Skin epidermis (tissue), 12 donors: ENCODE data around the gene FAM193B.
"Not testable (repeated sequence)": the region's sequence is repeated elsewhere in the genome, so short reads cannot be mapped to it uniquely, and the experiment has no call there.

Experiments
- H3K27ac ChIP-seq, 21 experiments: fragments of 200-600 bp; sonication (generic) in 11 of 21; one replicate each; pipeline ENCODE4 v1.5.0; 2020; ENCODE audit warnings: mild to moderate bottlenecking in 3 of 21, inconsistent platforms in 2 of 21, moderate library complexity in 2 of 21
- H3K4me3 ChIP-seq, 7 experiments: fragments of 200-600 bp; sonication (generic) in 2 of 7; one replicate each; pipeline ENCODE4 v1.5.0; 2020; ENCODE audit warnings: inconsistent platforms in 2 of 7, mild to moderate bottlenecking in 2 of 7, moderate library complexity in 1 of 7

FAM193B gene

GRCh38 chr5:177588413-177588909 lies 34.1 kb upstream of the FAM193B start:
- H3K27ac ChIP-seq = no peak overlapping the region
- H3K4me3 ChIP-seq = no peak overlapping the region

GRCh38 chr5:177578316-177578715 lies 24.0 kb upstream of the FAM193B start:
- no peak overlapping the region for H3K4me3 ChIP-seq
- no peak overlapping the region for H3K27ac ChIP-seq

GRCh38 chr5:177576169-177576568 lies 21.8 kb upstream of the FAM193B start:
- Histone ChIP-seq H3K4me3 (no peak overlapping the region), H3K27ac (no peak overlapping the region)

GRCh38 chr5:177575488-177575887 lies 21.1 kb upstream of the FAM193B start:
- Histone ChIP-seq H3K4me3 (no peak overlapping the region), H3K27ac (peak overlapping the region in 2 of 21 experiments; percentile 5 to 16)

GRCh38 chr5:177569894-177570293 lies 15.5 kb upstream of the FAM193B start:
- no peak overlapping the region for H3K4me3 ChIP-seq
- H3K27ac ChIP-seq = no peak overlapping the region

GRCh38 chr5:177568326-177568725 lies 14.0 kb upstream of the FAM193B start:
- Histone ChIP-seq H3K4me3 (no peak overlapping the region), H3K27ac (no peak overlapping the region)

GRCh38 chr5:177565046-177565445 lies 10.7 kb upstream of the FAM193B start:
- H3K27ac ChIP-seq = no peak overlapping the region
- H3K4me3 ChIP-seq = no peak overlapping the region

- not testable (repeated sequence) for H3K4me3 ChIP-seq, H3K27ac ChIP-seq
Observed at GRCh38 chr5:177559446-177559941, 5.1 kb upstream of the FAM193B start.

GRCh38 chr5:177557796-177558195 lies 3.4 kb upstream of the FAM193B start:
- no peak overlapping the region for H3K27ac ChIP-seq
- no peak overlapping the region for H3K4me3 ChIP-seq

GRCh38 chr5:177557041-177557647 lies 2.8 kb upstream of the FAM193B start:
- Histone ChIP-seq H3K27ac (no peak overlapping the region), H3K4me3 (no peak overlapping the region)

GRCh38 chr5:177555665-177556064 lies 1.3 kb upstream of the FAM193B start:
- H3K4me3 ChIP-seq = no peak overlapping the region
- H3K27ac ChIP-seq = no peak overlapping the region

- peak overlapping the region in 1 of 7 experiments; percentile 94 for H3K4me3 ChIP-seq
- no peak overlapping the region for H3K27ac ChIP-seq
Observed at GRCh38 chr5:177555228-177555627, 865 bp upstream of the FAM193B start.

- peak overlapping the region; percentile 78 to 99 (median 93) for H3K4me3 ChIP-seq
- H3K27ac ChIP-seq = peak overlapping the region; percentile 49 to 91 (median 87)
Observed at GRCh38 chr5:177553671-177554429, 513 bp downstream of the FAM193B start.

GRCh38 chr5:177552839-177553455 lies 1.4 kb downstream of the FAM193B start:
- Histone ChIP-seq H3K27ac (peak overlapping the region in 18 of 21 experiments; percentile 77 to 91 (median 88)), H3K4me3 (peak overlapping the region; percentile 78 to 99 (median 93))

- Histone ChIP-seq H3K27ac (peak overlapping the region in 1 of 21 experiments; percentile 75), H3K4me3 (no peak overlapping the region)
Observed at GRCh38 chr5:177550122-177550521, 4.2 kb downstream of the FAM193B start.

- H3K27ac ChIP-seq = peak overlapping the region in 6 of 21 experiments; percentile 21 to 75 (median 37)
- H3K4me3 ChIP-seq = no peak overlapping the region
Observed at GRCh38 chr5:177548495-177548894, 5.9 kb downstream of the FAM193B start.

- H3K4me3 ChIP-seq = no peak overlapping the region
- peak overlapping the region in 7 of 21 experiments; percentile 2 to 75 (median 38) for H3K27ac ChIP-seq
Observed at GRCh38 chr5:177547736-177548135, 6.6 kb downstream of the FAM193B start.

- Histone ChIP-seq H3K27ac (peak overlapping the region in 20 of 21 experiments; percentile 6 to 85 (median 70)), H3K4me3 (no peak overlapping the region)
Observed at GRCh38 chr5:177546258-177546741, 8.1 kb downstream of the FAM193B start.

- peak overlapping the region in 20 of 21 experiments; percentile 6 to 85 (median 70) for H3K27ac ChIP-seq
- H3K4me3 ChIP-seq = no peak overlapping the region
Observed at GRCh38 chr5:177545487-177546257, 8.7 kb downstream of the FAM193B start.
